ENCODE data around the gene BRF1. TPM values are rescaled to one million over a fixed set of nuclear protein-coding genes. Genes with fewer than 3 reads are reported as not detected.

The BRF1 gene
- total RNA-seq, 1 donor from 2014 or later: 16.9 TPM

GRCh38 chr14:105215602-105216001, 85.2 kb downstream of the BRF1 start:
- H3K9ac ChIP-seq: no peak overlapping the region
- no peak overlapping the region for H2AFZ ChIP-seq (replicated peaks)
- Mint-ChIP-seq H3K9me3 (no peaks in the 10 kb centered on the region), H3K4me1 (peaks cover 3% of the 10 kb centered on the region), H3K27me3 (ENCODE audit: insufficient read depth, low read depth) (peaks cover 6% of the 10 kb centered on the region), H3K4me3 (no peak overlapping the region), H3K27ac (peak overlapping the region; percentile 43), H3K36me3 (peaks cover 2% of the 10 kb centered on the region)
- no peaks in the 10 kb centered on the region for H3K27me3 ChIP-seq
- no peaks in the 10 kb centered on the region for H3K4me1 ChIP-seq
- no peak overlapping the region for H3K4me2 ChIP-seq
- H3K36me3 ChIP-seq: no peaks in the 10 kb centered on the region
- no peak for DNase-seq (ENCODE audit: low spot score)
- H3K4me3 ChIP-seq: no peak overlapping the region
- no peak overlapping the region for H3K27ac ChIP-seq
- no peaks in the 10 kb centered on the region for H3K9me3 ChIP-seq (ENCODE audit: low read depth)
- no peaks in the 10 kb centered on the region for H3F3A ChIP-seq (ENCODE audit: low read depth)
- no peaks in the 10 kb centered on the region for H3K79me2 ChIP-seq (ENCODE audit: low read depth)
- H4K20me1 ChIP-seq (ENCODE audit: low read depth): no peaks in the 10 kb centered on the region
- TF ChIP-seq CTCF (IDR thresholded peaks at IDR 0.05): no peak
- no peak for TF ChIP-seq EZH2phosphoT487 (IDR thresholded peaks at IDR 0.05)
- no peak for TF ChIP-seq EZH2 (IDR thresholded peaks at IDR 0.05)

- no peak for DNase-seq (ENCODE audit: low spot score)
- H3K9me3 Mint-ChIP-seq: no peaks in the 10 kb centered on the region
- H3K9me3 ChIP-seq (ENCODE audit: low read depth): no peaks in the 10 kb centered on the region
- no peaks in the 10 kb centered on the region for H3F3A ChIP-seq (ENCODE audit: low read depth)
- TF ChIP-seq EZH2 (IDR thresholded peaks at IDR 0.05): no peak
- no peak for TF ChIP-seq CTCF (IDR thresholded peaks at IDR 0.05)
- TF ChIP-seq EZH2phosphoT487 (IDR thresholded peaks at IDR 0.05): no peak
- H3K27ac Mint-ChIP-seq: no peak overlapping the region
- no peaks in the 10 kb centered on the region for H3K79me2 ChIP-seq (ENCODE audit: low read depth)
- H3K4me3 ChIP-seq: no peak overlapping the region
- no peak overlapping the region for H2AFZ ChIP-seq (replicated peaks)
- no peak overlapping the region for H3K4me3 Mint-ChIP-seq
- no peaks in the 10 kb centered on the region for H4K20me1 ChIP-seq (ENCODE audit: low read depth)
- H3K27me3 Mint-ChIP-seq (ENCODE audit: insufficient read depth, low read depth): peaks cover 6% of the 10 kb centered on the region
- no peaks in the 10 kb centered on the region for H3K4me1 ChIP-seq
- no peak overlapping the region for H3K4me2 ChIP-seq
- peaks cover 3% of the 10 kb centered on the region for H3K4me1 Mint-ChIP-seq
- no peak overlapping the region for H3K27ac ChIP-seq
- peaks cover 2% of the 10 kb centered on the region for H3K36me3 Mint-ChIP-seq
- no peaks in the 10 kb centered on the region for H3K36me3 ChIP-seq
- H3K9ac ChIP-seq: no peak overlapping the region
- no peaks in the 10 kb centered on the region for H3K27me3 ChIP-seq
Observed at GRCh38 chr14:105214324-105214915, 86.4 kb downstream of the BRF1 start.

DNA sequence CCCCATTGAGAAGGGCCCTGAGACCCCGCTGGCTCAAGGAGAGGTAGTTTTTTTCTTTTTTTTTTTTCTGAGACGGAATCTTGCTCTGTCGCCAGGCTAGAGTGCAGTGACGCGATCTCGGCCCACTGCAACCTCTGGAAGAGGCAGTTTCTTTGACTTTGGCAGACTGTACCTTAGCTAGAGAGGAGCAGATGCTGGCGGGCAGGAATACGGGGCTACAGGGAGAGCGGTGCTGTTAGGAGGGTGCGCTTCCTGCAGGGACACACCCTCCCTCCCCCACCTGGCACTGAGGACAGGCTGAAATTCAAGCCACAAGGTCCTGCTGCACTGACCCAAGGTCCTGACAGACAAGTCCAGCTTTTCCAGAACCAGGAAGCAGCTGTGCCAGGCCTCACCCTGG, 87.4 kb downstream of the BRF1 start:
- Histone ChIP-seq H3K27ac (peak overlapping the region; percentile 29), H3K79me2 (ENCODE audit: low read depth) (no peaks in the 10 kb centered on the region), H3K9me3 (ENCODE audit: low read depth) (no peaks in the 10 kb centered on the region), H3K4me2 (no peak overlapping the region), H2AFZ (replicated peaks) (no peak overlapping the region), H3K9ac (no peak overlapping the region), H3K36me3 (no peaks in the 10 kb centered on the region), H3K27me3 (no peaks in the 10 kb centered on the region), H3F3A (ENCODE audit: low read depth) (no peaks in the 10 kb centered on the region), H3K4me3 (no peak overlapping the region), H3K4me1 (no peaks in the 10 kb centered on the region), H4K20me1 (ENCODE audit: low read depth) (no peaks in the 10 kb centered on the region)
- Mint-ChIP-seq H3K4me3 (no peak overlapping the region), H3K9me3 (no peaks in the 10 kb centered on the region), H3K4me1 (peaks cover 5% of the 10 kb centered on the region), H3K27me3 (ENCODE audit: insufficient read depth, low read depth) (peaks cover 6% of the 10 kb centered on the region), H3K27ac (no peak overlapping the region), H3K36me3 (peaks cover 2% of the 10 kb centered on the region)
- no peak for DNase-seq (ENCODE audit: low spot score)
- no peak for TF ChIP-seq EZH2phosphoT487 (IDR thresholded peaks at IDR 0.05)
- no peak for TF ChIP-seq CTCF (IDR thresholded peaks at IDR 0.05)
- no peak for TF ChIP-seq EZH2 (IDR thresholded peaks at IDR 0.05)
